ENCODE results near the gene GSDMA.

GSDMA gene

GRCh38 chr17:40021451-40021971 lies 58.7 kb downstream of the GSDMA start:
- H3K36me3 ChIP-seq (replicated peaks): peaks cover 63% of the 10 kb centered on the region
- H3K27me3 ChIP-seq (ENCODE audit: low read depth): no peaks in the 10 kb centered on the region
- H3K4me1 ChIP-seq: no peaks in the 10 kb centered on the region
- H3K9me3 ChIP-seq: no peaks in the 10 kb centered on the region
- DNase-seq (ENCODE audit: low spot score in 2 of 2): no peak
- in situ Hi-C loops (cut with MboI; ENCODE audit: low sequenced_read_pairs): loop anchor here (10.0 kb wide), 1 partner anchor 273 kb away; no protein-coding TSS in a partner anchor
- H3K4me3 ChIP-seq: no peak overlapping the region

DNA sequence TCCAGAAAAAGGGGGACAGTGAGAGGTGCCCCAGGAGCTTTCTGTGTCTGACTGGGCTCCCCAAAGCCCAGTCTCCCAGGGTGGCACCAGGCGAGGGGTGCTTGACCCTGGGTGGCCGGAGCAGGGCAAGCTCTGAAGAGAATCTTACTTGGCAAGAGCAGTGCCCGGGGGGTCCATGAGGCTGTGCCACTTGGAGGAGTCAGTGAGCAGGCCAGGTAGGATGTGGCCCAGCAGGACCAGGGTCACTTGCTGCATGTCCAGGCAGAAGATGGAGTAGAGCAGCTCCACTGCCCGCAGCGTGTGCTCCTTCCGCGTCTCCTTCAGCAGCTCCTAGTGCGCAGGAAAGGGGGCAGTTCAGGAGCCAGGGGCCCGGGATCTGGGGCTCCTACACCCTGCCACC lies 59.7 kb downstream of the GSDMA start:
- in situ Hi-C loops (cut with MboI; ENCODE audit: low sequenced_read_pairs): loop anchor here (10.0 kb wide), 1 partner anchor 272 kb away; no protein-coding TSS in a partner anchor
- DNase-seq (ENCODE audit: low spot score in 2 of 2): no peak
- Histone ChIP-seq H3K4me1 (no peaks in the 10 kb centered on the region), H3K36me3 (replicated peaks) (peaks cover 73% of the 10 kb centered on the region), H3K9me3 (no peaks in the 10 kb centered on the region), H3K27me3 (ENCODE audit: low read depth) (no peaks in the 10 kb centered on the region), H3K4me3 (no peak overlapping the region)

GRCh38 chr17:40022961-40023541 lies 60.2 kb downstream of the GSDMA start:
- in situ Hi-C loops (cut with MboI; ENCODE audit: low sequenced_read_pairs): loop anchor here (10.0 kb wide), 1 partner anchor 272 kb away; no protein-coding TSS in a partner anchor
- Histone ChIP-seq H3K4me3 (no peak overlapping the region), H3K4me1 (no peaks in the 10 kb centered on the region), H3K27me3 (ENCODE audit: low read depth) (no peaks in the 10 kb centered on the region), H3K9me3 (no peaks in the 10 kb centered on the region), H3K36me3 (replicated peaks) (peaks cover 74% of the 10 kb centered on the region)
- DNase-seq (ENCODE audit: low spot score in 2 of 2): no peak

DNA sequence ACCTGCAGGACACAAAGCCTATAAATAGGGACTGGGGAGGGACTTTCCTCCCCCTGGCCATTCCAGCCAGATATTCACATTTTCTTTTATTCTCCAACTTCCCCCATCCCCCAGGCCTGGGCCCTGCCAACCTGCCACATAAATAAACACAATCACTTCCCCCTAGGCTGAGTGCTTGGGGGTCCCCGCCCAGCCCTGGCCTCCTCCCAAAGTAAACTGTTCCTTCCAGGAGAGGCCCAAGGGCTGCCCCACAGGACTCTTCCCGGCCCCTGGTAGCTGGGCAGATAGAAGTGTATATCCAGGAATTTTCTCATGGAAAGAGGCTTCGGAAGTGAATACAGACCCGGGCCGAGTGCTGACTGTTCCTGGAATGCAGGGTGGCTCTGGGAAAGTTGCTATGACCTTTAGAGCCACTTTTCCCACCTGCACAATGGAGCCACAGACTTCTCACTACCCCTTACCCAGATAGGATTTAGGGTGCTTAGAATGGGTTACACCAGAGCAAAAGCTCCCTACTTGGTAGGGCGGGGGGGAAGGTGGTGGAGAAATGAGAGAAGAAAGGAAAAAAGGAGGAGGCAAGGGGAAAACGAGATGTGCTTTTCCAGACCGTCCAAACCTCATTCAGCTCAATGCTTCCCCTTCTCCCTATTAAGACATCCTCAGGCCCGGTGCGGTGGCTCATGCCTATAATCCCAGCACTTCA lies 60.9 kb downstream of the GSDMA start:
- H3K4me1 ChIP-seq: no peaks in the 10 kb centered on the region
- in situ Hi-C loops (cut with MboI; ENCODE audit: low sequenced_read_pairs): loop anchor here (10.0 kb wide), 1 partner anchor 271 kb away; no protein-coding TSS in a partner anchor
- no peak overlapping the region for H3K4me3 ChIP-seq
- peaks cover 78% of the 10 kb centered on the region for H3K36me3 ChIP-seq (replicated peaks)
- no peaks in the 10 kb centered on the region for H3K27me3 ChIP-seq (ENCODE audit: low read depth)
- no peaks in the 10 kb centered on the region for H3K9me3 ChIP-seq
- no peak for DNase-seq (ENCODE audit: low spot score in 2 of 2)

DNA sequence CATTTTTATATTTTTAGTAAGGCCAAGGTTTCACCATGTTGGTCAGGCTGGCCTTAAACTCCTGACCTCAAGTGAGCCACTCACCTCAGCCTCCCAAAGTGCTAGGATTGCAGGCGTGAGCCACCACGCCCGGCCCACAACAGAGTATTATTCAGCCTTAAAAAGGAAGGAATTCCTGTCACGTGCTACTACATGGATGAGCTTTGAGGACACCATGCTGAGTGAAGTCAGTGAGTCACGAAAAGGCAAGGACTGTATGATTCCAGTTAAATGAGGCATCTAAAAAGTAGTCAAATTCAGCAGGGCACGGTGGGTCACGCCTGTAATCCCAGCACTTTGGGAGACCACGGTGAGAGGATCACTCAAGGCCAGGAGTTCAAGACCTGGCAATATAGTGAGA lies 62.1 kb downstream of the GSDMA start:
- Histone ChIP-seq H3K4me1 (no peaks in the 10 kb centered on the region), H3K9me3 (no peaks in the 10 kb centered on the region), H3K4me3 (no peak overlapping the region), H3K36me3 (replicated peaks) (peaks cover 75% of the 10 kb centered on the region), H3K27me3 (ENCODE audit: low read depth) (no peaks in the 10 kb centered on the region)
- DNase-seq (ENCODE audit: low spot score in 2 of 2): no peak
- in situ Hi-C loops (cut with MboI; ENCODE audit: low sequenced_read_pairs): loop anchor here (10.0 kb wide), 1 partner anchor 270 kb away; no protein-coding TSS in a partner anchor

- no peaks in the 10 kb centered on the region for H3K27me3 ChIP-seq (ENCODE audit: low read depth)
- H3K9me3 ChIP-seq: no peaks in the 10 kb centered on the region
- peaks cover 69% of the 10 kb centered on the region for H3K36me3 ChIP-seq (replicated peaks)
- in situ Hi-C loops (cut with MboI; ENCODE audit: low sequenced_read_pairs): loop anchor here (10.0 kb wide), 1 partner anchor 269 kb away; no protein-coding TSS in a partner anchor
- DNase-seq (ENCODE audit: low spot score in 2 of 2): no peak
- H3K4me1 ChIP-seq: no peaks in the 10 kb centered on the region
- no peak overlapping the region for H3K4me3 ChIP-seq
Observed at GRCh38 chr17:40025559-40025958, 62.8 kb downstream of the GSDMA start.

- no peak overlapping the region for H3K4me3 ChIP-seq
- H3K36me3 ChIP-seq (replicated peaks): peaks cover 69% of the 10 kb centered on the region
- in situ Hi-C loops (cut with MboI; ENCODE audit: low sequenced_read_pairs): loop anchor here (10.0 kb wide), 1 partner anchor 269 kb away; no protein-coding TSS in a partner anchor
- H3K9me3 ChIP-seq: no peaks in the 10 kb centered on the region
- DNase-seq (ENCODE audit: low spot score in 2 of 2): no peak
- H3K27me3 ChIP-seq (ENCODE audit: low read depth): no peaks in the 10 kb centered on the region
- no peaks in the 10 kb centered on the region for H3K4me1 ChIP-seq
Observed at GRCh38 chr17:40025991-40026815, 63.4 kb downstream of the GSDMA start.

DNA sequence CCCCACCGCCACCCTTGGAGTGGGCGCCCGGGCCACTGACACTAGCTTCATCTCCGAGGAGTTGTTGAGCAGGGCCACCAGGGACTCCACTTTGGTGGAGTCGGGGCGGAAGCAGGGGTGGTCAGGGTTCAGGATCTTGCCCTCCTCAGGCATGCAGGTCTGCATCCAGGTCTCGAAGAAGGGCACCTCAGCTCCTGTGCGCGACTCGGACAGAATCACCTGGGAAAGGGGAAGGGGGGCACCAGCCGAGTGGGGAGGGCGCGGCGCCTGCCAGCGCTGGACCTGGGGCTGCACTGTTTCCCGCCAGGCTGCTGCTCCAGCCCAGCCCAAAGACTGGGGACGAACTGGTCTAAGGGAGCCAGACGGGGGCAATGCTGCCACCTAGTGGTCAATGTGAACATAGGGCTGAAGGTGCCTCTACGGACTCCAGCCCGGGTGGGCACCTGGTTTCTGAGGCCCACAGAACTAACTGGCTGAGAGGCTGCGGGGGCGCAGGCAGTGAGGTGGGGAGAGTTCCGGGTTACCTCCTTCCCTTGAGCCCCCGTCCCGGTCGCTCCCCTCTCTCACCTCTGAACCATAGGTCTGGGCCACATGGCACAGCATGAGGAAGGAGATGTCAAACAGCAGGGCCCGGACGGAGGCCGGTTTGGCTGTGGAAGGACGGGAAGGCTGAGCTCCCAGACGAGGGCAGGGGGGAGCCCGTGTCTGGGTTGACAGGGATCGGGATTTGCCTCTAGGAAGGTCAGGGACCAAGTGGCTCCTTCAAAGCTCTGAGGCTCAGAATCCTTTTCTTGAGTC lies 64.2 kb downstream of the GSDMA start:
- H3K27me3 ChIP-seq (ENCODE audit: low read depth): no peaks in the 10 kb centered on the region
- H3K36me3 ChIP-seq (replicated peaks): peaks cover 69% of the 10 kb centered on the region
- in situ Hi-C loops (cut with MboI; ENCODE audit: low sequenced_read_pairs): loop anchor here (10.0 kb wide), 1 partner anchor 268 kb away; no protein-coding TSS in a partner anchor
- no peak overlapping the region for H3K4me3 ChIP-seq
- H3K9me3 ChIP-seq: no peaks in the 10 kb centered on the region
- DNase-seq (ENCODE audit: low spot score in 2 of 2): peak; percentile 56 to 88
- no peaks in the 10 kb centered on the region for H3K4me1 ChIP-seq

Data from HAP-1 (cell line).